NB4 (cell line): ENCODE data around the gene ZNF35.
"Not testable (repeated sequence)": the region's sequence is repeated elsewhere in the genome, so short reads cannot be mapped to it uniquely, and the experiment has no call there.

Experiments
- POLR2A ChIP-seq: IDR thresholded peaks from 2 replicates; pipeline ENCODE4 v1.6.1; 2011; ENCODE audit warnings: mild to moderate bottlenecking; ENCODE audit not compliant: insufficient read length; ENCODE audit errors: extremely low read depth
- TF ChIP-seq, protein P1 (sequence below): IDR thresholded peaks from one replicate; pipeline ENCODE4 v1.5.1; 2012; ENCODE audit warnings: low read depth, low read length

GRCh38 chr3:44673466-44673865 lies 24.9 kb downstream of the ZNF35 start:
- TF ChIP-seq, protein P1, sequence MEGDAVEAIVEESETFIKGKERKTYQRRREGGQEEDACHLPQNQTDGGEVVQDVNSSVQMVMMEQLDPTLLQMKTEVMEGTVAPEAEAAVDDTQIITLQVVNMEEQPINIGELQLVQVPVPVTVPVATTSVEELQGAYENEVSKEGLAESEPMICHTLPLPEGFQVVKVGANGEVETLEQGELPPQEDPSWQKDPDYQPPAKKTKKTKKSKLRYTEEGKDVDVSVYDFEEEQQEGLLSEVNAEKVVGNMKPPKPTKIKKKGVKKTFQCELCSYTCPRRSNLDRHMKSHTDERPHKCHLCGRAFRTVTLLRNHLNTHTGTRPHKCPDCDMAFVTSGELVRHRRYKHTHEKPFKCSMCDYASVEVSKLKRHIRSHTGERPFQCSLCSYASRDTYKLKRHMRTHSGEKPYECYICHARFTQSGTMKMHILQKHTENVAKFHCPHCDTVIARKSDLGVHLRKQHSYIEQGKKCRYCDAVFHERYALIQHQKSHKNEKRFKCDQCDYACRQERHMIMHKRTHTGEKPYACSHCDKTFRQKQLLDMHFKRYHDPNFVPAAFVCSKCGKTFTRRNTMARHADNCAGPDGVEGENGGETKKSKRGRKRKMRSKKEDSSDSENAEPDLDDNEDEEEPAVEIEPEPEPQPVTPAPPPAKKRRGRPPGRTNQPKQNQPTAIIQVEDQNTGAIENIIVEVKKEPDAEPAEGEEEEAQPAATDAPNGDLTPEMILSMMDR = not testable (repeated sequence)
- TF ChIP-seq POLR2A = not testable (repeated sequence)
